Sigmoid colon (tissue), 4 donors: Measurements from ENCODE around the gene CYP2D6.
"Not testable (repeated sequence)": the region's sequence is repeated elsewhere in the genome, so short reads cannot be mapped to it uniquely, and the experiment has no call there.

ENCODE experiments used
- CTCF ChIP-seq, 4 experiments: fragments of 450-650 bp in 3 of 4; fragments of 200-600 bp in 1 of 4; IDR thresholded peaks; one replicate each; pipeline ENCODE4 v1.5.1; 2016 to 2019; ENCODE audit warnings: antibody characterized with exemption in 4 of 4, mild to moderate bottlenecking in 3 of 4, moderate library complexity in 2 of 4
- EP300 ChIP-seq, 4 donors: sonication (generic); formaldehyde crosslinking; IDR thresholded peaks; one replicate each; pipeline ENCODE4 v1.6.1; 2017; ENCODE audit warnings: antibody characterized with exemption in 4 of 4

- not testable (repeated sequence) for TF ChIP-seq CTCF, EP300 (IDR thresholded peaks at IDR 0.05)
These were observed 26.2 kb downstream of the CYP2D6 start for GRCh38 chr22:42104332-42104860.
